T-helper 1 cell (primary cell): ENCODE measurements around the gene FYB2.
"Not testable (repeated sequence)": the region's sequence is repeated elsewhere in the genome, so short reads cannot be mapped to it uniquely, and the experiment has no call there.

ENCODE experiments used
- DNase-seq, 5 donors: peaks; one replicate each; pipeline ENCODE4 v3.0.0-alpha.2; 2012 to 2020

Gene FYB2

GRCh38 chr1:56795870-56796269, 23.3 kb downstream of the FYB2 start:
- no peak for DNase-seq

GRCh38 chr1:56790036-56790435, 29.2 kb downstream of the FYB2 start:
- no peak for DNase-seq

- DNase-seq: no peak
Measured at GRCh38 chr1:56788588-56788987, 30.6 kb downstream of the FYB2 start.

GRCh38 chr1:56788102-56788501, 31.1 kb downstream of the FYB2 start:
- DNase-seq: no peak

GRCh38 chr1:56787330-56787729, 31.9 kb downstream of the FYB2 start:
- no peak for DNase-seq

- DNase-seq: no peak
Measured at GRCh38 chr1:56782773-56783172, 36.4 kb downstream of the FYB2 start.

- DNase-seq: no peak
Measured at GRCh38 chr1:56780826-56781225, 38.4 kb downstream of the FYB2 start.

- DNase-seq: no peak
Measured at GRCh38 chr1:56780128-56780750, 39.0 kb downstream of the FYB2 start.

- DNase-seq: no peak
Measured at GRCh38 chr1:56777972-56778371, 41.2 kb downstream of the FYB2 start.

GRCh38 chr1:56774732-56775131, 44.5 kb downstream of the FYB2 start:
- not testable (repeated sequence) for DNase-seq

GRCh38 chr1:56774067-56774609, 45.1 kb downstream of the FYB2 start:
- peak in 1 of 5 donors; percentile 2 for DNase-seq

GRCh38 chr1:56773341-56774066, 45.7 kb downstream of the FYB2 start:
- no peak for DNase-seq

- no peak for DNase-seq
Measured at GRCh38 chr1:56771717-56772116, 47.5 kb downstream of the FYB2 start.

GRCh38 chr1:56758794-56759193, 60.4 kb downstream of the FYB2 start:
- no peak for DNase-seq

- DNase-seq: no peak
Measured at GRCh38 chr1:56758135-56758534, 61.1 kb downstream of the FYB2 start.

GRCh38 chr1:56755911-56756310, 63.3 kb downstream of the FYB2 start:
- no peak for DNase-seq

GRCh38 chr1:56754708-56755479, 64.3 kb downstream of the FYB2 start:
- DNase-seq: no peak

- no peak for DNase-seq
Measured at GRCh38 chr1:56745231-56745630, 74.0 kb downstream of the FYB2 start.

- no peak for DNase-seq
Measured at GRCh38 chr1:56728964-56729363, 90.2 kb downstream of the FYB2 start.

- no peak for DNase-seq
Measured at GRCh38 chr1:56726706-56727105, 92.5 kb downstream of the FYB2 start.

GRCh38 chr1:56719171-56719570, 100.0 kb downstream of the FYB2 start:
- DNase-seq: no peak

- no peak for DNase-seq
Measured at GRCh38 chr1:56715156-56715555, 104.0 kb downstream of the FYB2 start.

GRCh38 chr1:56713112-56713511, 106.1 kb downstream of the FYB2 start:
- no peak for DNase-seq

GRCh38 chr1:56712150-56712549, 107.1 kb downstream of the FYB2 start:
- no peak for DNase-seq
